Measurements from ENCODE around the gene DHRS11. TPM values are rescaled to one million over a fixed set of nuclear protein-coding genes. Genes with fewer than 3 reads are reported as not detected.
A peak's percentile ranks its signal among the peaks of the same experiment; 100 is the strongest.

The DHRS11 gene
- total RNA-seq (2014; rRNA removed) = 8.7 and 9.3 TPM in 2 replicates
- 8.4 TPM for polyA plus RNA-seq (2012)

GRCh38 chr17:36591434-36592315 lies at the start of gene DHRS11:
TSS of gene DHRS11 (plus strand) at chr17:36591879. CDS start at chr17:36592010, 131 bp downstream.
- peak; percentile 73 for DNase-seq (ENCODE audit: low read depth)

GRCh38 chr17:36542755-36543154 lies 48.9 kb upstream of the DHRS11 start:
- DNase-seq (ENCODE audit: low read depth) = no peak

GRCh38 chr17:36544044-36544306 lies 47.7 kb upstream of the DHRS11 start:
- peak; percentile 57 for DNase-seq (ENCODE audit: low read depth)

GRCh38 chr17:36544307-36545076 lies 47.2 kb upstream of the DHRS11 start, which contains the start of gene GGNBP2:
TSS of gene GGNBP2 (plus strand) at chr17:36544919. CDS start at chr17:36545725, 806 bp downstream.
- DNase-seq (ENCODE audit: low read depth) = peak; percentile 92

- no peak for DNase-seq (ENCODE audit: low read depth)
These were observed 46.6 kb upstream of the DHRS11 start for GRCh38 chr17:36545077-36545464.

- DNase-seq (ENCODE audit: low read depth) = peak; percentile 97
These were observed 45.9 kb upstream of the DHRS11 start for GRCh38 chr17:36545465-36546417.

- no peak for DNase-seq (ENCODE audit: low read depth)
These were observed 45.1 kb upstream of the DHRS11 start for GRCh38 chr17:36546418-36547093.

GRCh38 chr17:36547776-36548175 lies 43.9 kb upstream of the DHRS11 start:
- DNase-seq (ENCODE audit: low read depth) = no peak

GRCh38 chr17:36550491-36551417 lies 40.9 kb upstream of the DHRS11 start:
- no peak for DNase-seq (ENCODE audit: low read depth)

GRCh38 chr17:36553459-36553858 lies 38.2 kb upstream of the DHRS11 start:
- no peak for DNase-seq (ENCODE audit: low read depth)

- DNase-seq (ENCODE audit: low read depth) = no peak
These were observed 25.6 kb upstream of the DHRS11 start for GRCh38 chr17:36566081-36566480.

GRCh38 chr17:36575028-36575427 lies 16.7 kb upstream of the DHRS11 start:
- no peak for DNase-seq (ENCODE audit: low read depth)

- DNase-seq (ENCODE audit: low read depth) = no peak
These were observed 14.9 kb upstream of the DHRS11 start for GRCh38 chr17:36576793-36577192.

- no peak for DNase-seq (ENCODE audit: low read depth)
These were observed 13.0 kb upstream of the DHRS11 start for GRCh38 chr17:36578671-36579070.

GRCh38 chr17:36583787-36584186 lies 7.9 kb upstream of the DHRS11 start:
- no peak for DNase-seq (ENCODE audit: low read depth)

- DNase-seq (ENCODE audit: low read depth) = no peak
These were observed 5.5 kb upstream of the DHRS11 start for GRCh38 chr17:36586138-36586537.

GRCh38 chr17:36590082-36590481 lies 1.6 kb upstream of the DHRS11 start:
- peak; percentile 64 for DNase-seq (ENCODE audit: low read depth)

- peak; percentile 23 for DNase-seq (ENCODE audit: low read depth)
These were observed 637 bp downstream of the DHRS11 start for GRCh38 chr17:36592316-36592715.

- DNase-seq (ENCODE audit: low read depth) = no peak
These were observed 1.1 kb downstream of the DHRS11 start for GRCh38 chr17:36592716-36593321.

All from LHCN-M2 (cell line).